Stomach (tissue), 9 donors: ENCODE data around the gene DNM1. TPM values are rescaled to one million over a fixed set of nuclear protein-coding genes. Genes with fewer than 3 reads are reported as not detected.

ENCODE experiments used
- DNase-seq, 2 donors: peaks; one replicate each; pipeline versions ENCODE4 v3.0.0 to v3.0.0-alpha.2; 2013 to 2019
- H3K27ac ChIP-seq, 5 donors: fragments of 200-600 bp in 4 of 5; sonication (generic) in 4 of 5; one replicate each; pipeline ENCODE4 v1.5.1; 2013 to 2019; ENCODE audit warnings: mild to moderate bottlenecking in 1 of 5, moderate library complexity in 1 of 5
- H3K27me3 ChIP-seq, 3 donors: fragments of 200-600 bp; sonication (generic); one replicate each; pipeline ENCODE4 v1.5.1; 2017 to 2019; ENCODE audit warnings: mixed run types in 1 of 3
- H3K36me3 ChIP-seq, 4 donors: fragments of 200-600 bp; sonication (generic); 1 replicate in 3 of 4; 2 replicates in 1 of 4; pipeline ENCODE4 v1.5.1; 2016 to 2019
- H3K4me1 ChIP-seq, 4 donors: fragments of 200-600 bp; sonication (generic); one replicate each; pipeline ENCODE4 v1.5.1; 2016 to 2019
- H3K4me3 ChIP-seq, 4 donors: fragments of 200-600 bp; sonication (generic) in 3 of 4; one replicate each; pipeline ENCODE4 v1.5.1; 2016 to 2019; ENCODE audit warnings: mild to moderate bottlenecking in 1 of 4
- H3K9me3 ChIP-seq, 4 donors: fragments of 200-600 bp; sonication (generic); one replicate each; pipeline ENCODE4 v1.5.1; 2016 to 2019
- CTCF ChIP-seq, 7 experiments: fragments of 450-650 bp in 4 of 7; fragments of 200-600 bp in 3 of 7; sonication (generic) in 3 of 7; IDR thresholded peaks; one replicate each; pipeline ENCODE4 v1.5.1; 2016 to 2019; ENCODE audit warnings: antibody characterized with exemption in 7 of 7, control low read depth in 2 of 7, mild to moderate bottlenecking in 1 of 7
- EP300 ChIP-seq: sonication (generic); formaldehyde crosslinking; IDR thresholded peaks from one replicate; pipeline ENCODE4 v1.6.1; 2017; ENCODE audit warnings: antibody characterized with exemption
- POLR2A ChIP-seq, 4 donors: fragments of 450-650 bp; IDR thresholded peaks; one replicate each; pipeline ENCODE4 v1.6.1; 2016; ENCODE audit warnings: antibody characterized with exemption in 4 of 4, control low read depth in 2 of 4, mild to moderate bottlenecking in 1 of 4, moderate library complexity in 1 of 4
- POLR2AphosphoS5 ChIP-seq, 3 donors: sonication (generic); formaldehyde crosslinking; IDR thresholded peaks; one replicate each; pipeline ENCODE4 v1.6.1; 2016; ENCODE audit warnings: antibody characterized with exemption in 3 of 3
- WGBS, 5 donors: extraction: QIAGEN DNeasy Blood & Tissue Kit in 3 of 5; methylation state at CpG; one replicate each; pipeline versions ENCODE4 v1.1.5 to v1.1.7; 2013 to 2018; 5-methylcytosine and 5-hydroxymethylcytosine counted together
- intact Hi-C: fragments of 100-400 bp; cut with DNase I; formaldehyde crosslinking; loops from one replicate; pipeline ENCODE4 v1.15.1; 2023; ENCODE audit warnings: low total_unique reads
- polyA plus RNA-seq, 3 donors: library from polyadenylated mRNA; stranded (reverse); fragments of 200-250 nt; gene quantifications; one replicate each; pipeline ENCODE4 v1.2.3, GENCODE V29; 2013
- total RNA-seq, 5 donors: library from RNA; depleted of rRNA; stranded (reverse); fragments of >200 nt; gene quantifications; one replicate each; pipeline versions ENCODE4 v1.1.0 to v1.2.3, GENCODE V29; 2014 to 2016
- donor health status: healthy with polysubstance abuse.
- donor health status: Bipolar disorder and iron deficiency.
- donor health status: healthy.

Gene DNM1
- total and polyA plus RNA-seq, 8 donors: 2.3 to 60.8 (median 20.8) TPM

DNA sequence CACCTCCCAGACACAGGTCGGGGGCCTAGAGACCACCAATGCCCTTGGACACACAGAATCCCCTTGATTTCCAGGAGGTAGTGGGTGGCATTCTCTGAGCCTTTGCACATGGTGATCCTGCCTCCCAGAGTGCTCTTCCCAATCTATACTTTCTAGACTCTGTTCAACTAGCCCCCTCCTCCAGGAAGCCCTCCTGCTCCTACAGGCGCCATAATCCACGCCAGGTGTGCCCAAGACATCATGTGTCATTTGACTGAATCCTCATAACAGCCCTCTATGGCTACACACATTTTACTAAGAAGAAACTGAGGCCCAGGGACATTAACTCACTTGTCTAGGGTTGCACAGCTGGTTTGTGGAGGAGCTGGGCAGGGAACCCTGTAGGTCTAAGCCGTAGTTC is 36.0 kb upstream of the DNM1 start:
- no peak overlapping the region for H3K27ac ChIP-seq
- no peak for TF ChIP-seq POLR2AphosphoS5 (IDR thresholded peaks at IDR 0.05)
- TF ChIP-seq POLR2A (IDR thresholded peaks at IDR 0.05): no peak
- TF ChIP-seq CTCF (IDR thresholded peaks at IDR 0.05): no peak
- no peak for TF ChIP-seq EP300
- DNase-seq: no peak
- H3K27me3 ChIP-seq: no peaks in the 10 kb centered on the region
- H3K9me3 ChIP-seq: no peaks in the 10 kb centered on the region
- no peak overlapping the region for H3K4me3 ChIP-seq
- peaks cover 0 to 3% (median 1%) of the 10 kb centered on the region in 4 donors for H3K4me1 ChIP-seq
- intact Hi-C loops: no loop called here
- peaks cover 62 to 100% (median 90%) of the 10 kb centered on the region in 4 donors for H3K36me3 ChIP-seq
- 93 to 97% (median 96%) methylated on average over 4 of the region's 4 CpGs for WGBS, 5 donors

GRCh38 chr9:128168731-128169308 is 34.4 kb upstream of the DNM1 start:
- TF ChIP-seq POLR2AphosphoS5 (IDR thresholded peaks at IDR 0.05) (no peak), EP300 (no peak), CTCF (IDR thresholded peaks at IDR 0.05) (no peak), POLR2A (IDR thresholded peaks at IDR 0.05) (no peak)
- Histone ChIP-seq H3K27ac (no peak overlapping the region), H3K36me3 (peaks cover 54 to 99% (median 81%) of the 10 kb centered on the region in 4 donors), H3K27me3 (no peaks in the 10 kb centered on the region), H3K4me1 (no peaks in the 10 kb centered on the region), H3K9me3 (no peaks in the 10 kb centered on the region), H3K4me3 (no peak overlapping the region)
- intact Hi-C loops: no loop called here
- 89 to 95% (median 92%) methylated on average over 8 of the region's 8 CpGs for WGBS, 5 donors
- no peak for DNase-seq

DNA sequence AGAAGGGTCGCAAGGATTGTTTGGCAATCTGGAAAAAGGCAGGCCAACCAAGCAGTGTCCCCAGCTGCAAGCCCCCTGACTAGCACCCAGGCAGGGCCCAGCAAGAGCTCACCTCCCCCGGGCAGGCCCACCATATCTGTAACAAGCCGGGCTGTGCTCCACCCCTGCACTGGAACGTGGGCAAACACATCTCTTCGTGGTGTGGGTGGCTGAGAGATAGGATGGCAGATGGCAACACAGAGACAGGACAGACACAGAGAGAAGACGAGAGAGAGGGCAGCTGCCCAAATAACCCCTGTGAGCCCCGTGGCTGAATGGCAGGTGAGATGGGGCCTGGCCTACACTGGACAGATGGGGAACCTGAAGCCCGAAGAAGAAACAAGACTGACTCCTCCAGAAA is 33.7 kb upstream of the DNM1 start:
- TF ChIP-seq POLR2A (IDR thresholded peaks at IDR 0.05): no peak
- no peak for TF ChIP-seq EP300
- no peak for TF ChIP-seq POLR2AphosphoS5 (IDR thresholded peaks at IDR 0.05)
- TF ChIP-seq CTCF (IDR thresholded peaks at IDR 0.05): no peak
- H3K36me3 ChIP-seq: peaks cover 49 to 99% (median 81%) of the 10 kb centered on the region in 4 donors
- intact Hi-C loops: no loop called here

DNA sequence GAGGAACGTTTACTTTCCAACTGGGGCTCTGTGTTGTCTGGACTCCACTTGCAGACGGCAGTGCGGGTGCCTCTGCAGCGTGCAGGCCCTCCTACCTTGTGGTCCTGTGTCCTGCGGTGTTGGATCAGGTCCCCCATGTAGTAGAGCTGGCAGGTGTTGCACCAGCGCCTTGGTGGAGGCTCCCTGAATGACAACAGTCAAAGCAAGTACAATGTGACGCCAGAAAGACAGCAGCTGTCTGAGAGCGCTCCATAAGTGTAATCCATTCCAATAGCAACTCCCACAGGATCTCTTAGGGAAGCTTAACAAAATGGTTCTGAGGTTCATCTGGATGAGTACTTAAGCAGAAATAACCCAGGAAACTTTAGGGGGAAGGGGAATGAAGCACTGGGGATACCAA is 33.3 kb upstream of the DNM1 start:
- intact Hi-C loops: no loop called here
- Histone ChIP-seq H3K4me3 (no peak overlapping the region), H3K27ac (no peak overlapping the region), H3K4me1 (no peaks in the 10 kb centered on the region), H3K27me3 (no peaks in the 10 kb centered on the region), H3K9me3 (no peaks in the 10 kb centered on the region), H3K36me3 (peaks cover 45 to 99% (median 81%) of the 10 kb centered on the region in 4 donors)
- DNase-seq: no peak
- WGBS, 5 donors: 84 to 94% (median 90%) methylated on average over 4 to 8 of the region's 8 CpGs
- TF ChIP-seq CTCF (IDR thresholded peaks at IDR 0.05): no peak
- no peak for TF ChIP-seq EP300
- no peak for TF ChIP-seq POLR2A (IDR thresholded peaks at IDR 0.05)
- no peak for TF ChIP-seq POLR2AphosphoS5 (IDR thresholded peaks at IDR 0.05)

More for the DNA sequence above, 33.7 kb upstream of the DNM1 start:
- Histone ChIP-seq H3K27me3 (no peaks in the 10 kb centered on the region), H3K9me3 (no peaks in the 10 kb centered on the region), H3K4me1 (no peaks in the 10 kb centered on the region), H3K27ac (no peak overlapping the region), H3K4me3 (no peak overlapping the region)
- WGBS, 5 donors: 80 to 89% (median 85%) methylated on average over 6 to 8 of the region's 8 CpGs
- no peak for DNase-seq
